ENCODE measurements around the gene DARS1. TPM values are rescaled to one million over a fixed set of nuclear protein-coding genes. Genes with fewer than 3 reads are reported as not detected.
A peak's percentile ranks its signal among the peaks of the same experiment; 100 is the strongest.

The DARS1 gene
- total RNA-seq, 1 donor from 2014 or later: 153 TPM

DNA sequence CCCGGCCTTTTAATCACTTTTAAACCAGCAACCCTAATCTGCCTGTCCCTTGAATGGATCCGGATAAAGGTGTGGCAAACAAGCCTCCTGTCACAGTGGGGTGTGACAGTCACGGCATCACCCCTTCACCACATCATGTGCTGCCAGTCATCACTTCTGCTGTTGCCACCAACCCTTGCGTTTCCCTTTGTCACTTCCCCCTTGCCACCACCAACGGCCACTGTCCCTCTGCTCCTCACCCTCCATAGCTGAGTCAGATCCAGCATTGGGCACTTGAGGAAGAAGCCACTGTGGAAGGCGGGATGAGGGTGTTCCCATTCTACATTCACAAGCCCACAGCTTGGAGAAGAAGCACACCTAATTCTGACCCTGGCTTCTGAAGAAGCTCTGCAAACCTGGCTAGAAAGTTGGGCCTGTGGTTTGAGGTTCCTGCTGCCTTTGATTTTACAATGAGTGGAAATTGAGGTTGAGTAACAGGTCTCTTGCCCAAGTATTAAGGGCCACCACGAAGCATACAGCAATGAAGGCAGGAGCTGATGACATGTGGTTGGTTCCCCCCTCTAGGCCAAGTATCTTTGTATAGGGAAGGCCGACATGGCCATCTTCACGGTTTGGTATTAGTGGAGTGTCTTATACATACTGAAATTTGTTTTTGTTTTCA is 22.9 kb upstream of the DARS1 start:
- Mint-ChIP-seq H3K36me3 (ENCODE audit: low read depth) (peaks cover 21% of the 10 kb centered on the region), H3K4me3 (peak overlapping the region; percentile 25), H3K27ac (peak overlapping the region; percentile 60), H3K27me3 (no peaks in the 10 kb centered on the region), H3K4me1 (peaks cover 35% of the 10 kb centered on the region), H3K9me3 (peaks cover 11% of the 10 kb centered on the region)
- DNase-seq: peak; percentile 85
- intact Hi-C loops (cut with micrococcal nuclease): loop anchor here (2.0 to 5.0 kb wide), 2 partner anchors 48 to 124 kb away; no protein-coding TSS in a partner anchor

DNA sequence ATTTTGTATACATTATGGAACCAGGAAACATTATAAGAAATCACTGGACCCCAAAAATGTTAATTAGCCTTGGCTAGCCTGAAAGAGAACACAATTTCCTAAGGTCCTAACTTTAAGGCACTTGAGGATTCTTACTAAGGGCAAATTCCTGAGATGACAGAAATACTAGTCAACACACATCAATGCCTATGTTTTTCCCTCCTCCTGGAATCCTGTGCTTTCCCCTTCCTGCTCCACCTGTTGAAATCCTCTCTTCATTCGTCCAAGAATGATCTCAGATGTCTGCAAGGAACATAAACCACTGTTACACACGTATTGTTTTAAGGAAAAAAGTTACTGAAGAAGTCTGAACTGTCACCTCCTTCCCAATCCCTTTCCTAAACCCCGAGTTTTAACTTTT is 21.2 kb upstream of the DARS1 start:
- Mint-ChIP-seq H3K9me3 (peaks cover 11% of the 10 kb centered on the region), H3K36me3 (ENCODE audit: low read depth) (peaks cover 28% of the 10 kb centered on the region), H3K27me3 (no peaks in the 10 kb centered on the region), H3K4me1 (peaks cover 33% of the 10 kb centered on the region), H3K27ac (no peak overlapping the region), H3K4me3 (no peak overlapping the region)
- intact Hi-C loops (cut with micrococcal nuclease): loop anchor here (2.0 to 5.0 kb wide), 2 partner anchors 22 to 126 kb away; partner anchors contain the start of gene DARS1
- no peak for DNase-seq

DNA sequence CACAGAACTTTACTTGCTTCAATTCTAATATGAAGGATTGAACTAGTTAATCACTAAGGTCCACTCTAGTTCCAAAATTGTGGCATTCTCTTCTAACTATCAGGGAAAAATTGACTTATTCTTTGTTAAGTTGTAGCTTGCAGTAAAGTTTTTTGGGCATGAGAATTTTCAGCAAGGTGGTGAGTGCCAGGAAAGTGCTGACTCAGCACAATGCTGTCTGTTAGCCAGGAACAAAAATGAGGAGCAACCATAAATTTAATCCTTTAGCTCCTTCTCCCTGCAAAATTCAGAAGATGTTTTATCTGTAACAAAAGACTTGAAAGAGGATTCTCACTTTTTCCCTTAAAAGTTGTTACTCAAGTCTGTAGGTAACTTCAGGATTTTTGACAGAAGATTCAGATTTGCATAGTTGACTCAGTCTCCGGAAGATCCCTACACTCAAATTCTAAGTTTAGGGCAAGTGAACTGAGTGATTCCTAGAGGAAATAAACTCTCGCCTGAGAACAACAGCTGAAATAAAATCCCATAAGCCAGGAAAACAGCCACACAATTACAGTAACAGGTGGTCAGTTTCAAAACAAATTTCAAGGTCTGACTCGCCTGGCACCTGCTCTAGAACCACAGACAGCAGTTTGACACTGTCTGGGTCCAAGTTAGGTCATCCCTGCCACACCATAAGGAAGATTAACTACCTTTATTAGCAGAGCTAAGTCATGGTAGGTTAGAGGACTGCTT is 20.2 kb upstream of the DARS1 start:
- DNase-seq: no peak
- Mint-ChIP-seq H3K4me1 (peaks cover 39% of the 10 kb centered on the region), H3K9me3 (peaks cover 11% of the 10 kb centered on the region), H3K4me3 (no peak overlapping the region), H3K27me3 (no peaks in the 10 kb centered on the region), H3K36me3 (ENCODE audit: low read depth) (peaks cover 34% of the 10 kb centered on the region), H3K27ac (peak overlapping the region; percentile 16)
- intact Hi-C loops (cut with micrococcal nuclease): loop anchor here (2.0 to 5.0 kb wide), 2 partner anchors 21 to 127 kb away; partner anchors contain the start of gene DARS1

DNA sequence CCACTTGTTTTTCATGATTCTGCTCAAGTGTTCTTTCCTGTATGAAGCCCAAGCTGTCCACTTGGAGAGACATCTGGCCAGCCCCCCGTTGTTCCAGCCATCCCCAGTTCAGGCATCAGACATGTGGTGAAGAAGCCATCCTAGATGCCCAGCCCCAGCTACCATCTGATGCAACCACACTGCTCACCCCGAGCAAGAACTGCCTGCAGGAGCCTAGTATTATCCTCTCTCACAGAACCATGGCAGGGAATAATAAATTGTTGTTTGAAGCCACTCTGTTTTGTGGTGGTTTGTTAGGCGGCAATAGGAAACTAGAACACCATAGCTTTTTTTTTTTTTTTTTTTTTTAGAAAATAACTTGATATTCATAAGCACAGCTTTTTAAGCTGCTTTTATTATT is 19.5 kb upstream of the DARS1 start:
- H3K4me3 Mint-ChIP-seq: no peak overlapping the region
- peaks cover 42% of the 10 kb centered on the region for H3K4me1 Mint-ChIP-seq
- no peaks in the 10 kb centered on the region for H3K27me3 Mint-ChIP-seq
- peaks cover 39% of the 10 kb centered on the region for H3K36me3 Mint-ChIP-seq (ENCODE audit: low read depth)
- DNase-seq: no peak
- no peak overlapping the region for H3K27ac Mint-ChIP-seq
- peaks cover 11% of the 10 kb centered on the region for H3K9me3 Mint-ChIP-seq
- intact Hi-C loops (cut with micrococcal nuclease): loop anchor here (5.0 kb wide), 1 partner anchor 127 kb away; no protein-coding TSS in a partner anchor

DNA sequence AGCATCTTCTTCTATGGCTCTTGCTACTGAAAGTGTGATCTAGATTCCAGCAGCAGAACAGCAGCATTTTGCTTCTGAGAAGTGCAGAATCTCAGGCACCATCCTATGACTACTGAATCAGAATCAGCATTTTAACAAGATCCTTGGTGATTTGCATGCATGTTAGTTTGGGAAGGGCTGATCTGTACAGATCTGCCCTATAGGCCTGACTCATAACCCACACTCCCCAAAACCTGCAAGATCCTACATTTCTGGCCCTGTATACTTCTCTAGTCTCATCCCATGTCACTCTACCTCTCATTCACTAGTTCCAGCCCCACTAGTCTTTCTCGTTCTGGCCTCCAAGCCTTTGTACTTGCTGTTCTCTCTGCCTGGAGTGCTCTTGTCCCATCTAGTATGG is 15.7 kb upstream of the DARS1 start:
- H3K27ac Mint-ChIP-seq: peak overlapping the region; percentile 13
- peaks cover 11% of the 10 kb centered on the region for H3K9me3 Mint-ChIP-seq
- H3K4me3 Mint-ChIP-seq: no peak overlapping the region
- H3K27me3 Mint-ChIP-seq: no peaks in the 10 kb centered on the region
- no peak for DNase-seq
- intact Hi-C loops (cut with micrococcal nuclease): no loop called here
- peaks cover 34% of the 10 kb centered on the region for H3K4me1 Mint-ChIP-seq
- peaks cover 37% of the 10 kb centered on the region for H3K36me3 Mint-ChIP-seq (ENCODE audit: low read depth)

DNA sequence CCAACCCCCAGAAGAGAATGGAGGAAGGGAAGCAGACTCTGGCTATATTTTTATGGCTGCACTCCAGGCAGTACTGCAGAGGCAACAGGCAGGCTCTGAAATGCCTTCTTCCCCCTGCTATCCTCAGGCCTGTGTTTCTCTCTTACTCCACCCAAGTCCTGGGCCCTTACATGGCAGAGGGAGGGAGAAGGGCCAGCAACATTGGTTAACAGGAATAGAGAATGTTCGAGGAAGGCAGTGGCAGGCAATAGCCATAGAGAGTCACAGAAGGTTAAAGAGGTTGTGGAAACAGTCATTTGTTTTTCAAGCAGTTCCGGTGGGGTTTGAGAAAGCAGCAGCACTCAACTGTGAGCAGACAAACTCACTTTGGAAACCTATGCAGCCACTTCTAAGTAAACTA is 15.1 kb upstream of the DARS1 start:
- H3K27ac Mint-ChIP-seq: peak overlapping the region; percentile 54

DNA sequence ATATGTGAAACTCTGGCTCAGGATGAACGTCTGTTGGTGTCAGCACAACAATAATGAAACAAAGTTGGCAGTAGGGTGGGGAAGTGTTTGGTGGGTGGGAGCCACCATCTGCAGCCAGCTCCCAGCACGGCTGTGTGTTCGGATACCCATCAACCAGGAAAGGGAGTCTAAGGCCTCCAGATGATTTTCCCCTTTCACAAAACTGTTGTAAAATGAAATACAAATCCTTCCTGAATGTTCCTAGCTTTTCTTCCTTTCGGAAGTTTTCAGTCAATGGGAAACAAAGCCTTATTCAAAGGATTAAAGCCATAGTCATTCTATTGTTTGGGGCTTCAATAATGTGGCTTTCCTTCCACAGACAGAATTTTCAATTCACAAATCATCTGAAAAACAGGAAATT is 14.5 kb upstream of the DARS1 start:
- Mint-ChIP-seq H3K27ac (no peak overlapping the region), H3K36me3 (ENCODE audit: low read depth) (peaks cover 40% of the 10 kb centered on the region), H3K27me3 (no peaks in the 10 kb centered on the region), H3K9me3 (peaks cover 14% of the 10 kb centered on the region), H3K4me1 (peaks cover 25% of the 10 kb centered on the region), H3K4me3 (no peak overlapping the region)
- no peak for DNase-seq
- intact Hi-C loops (cut with micrococcal nuclease): no loop called here

More for the DNA sequence above, 15.1 kb upstream of the DARS1 start:
- Mint-ChIP-seq H3K4me1 (peaks cover 28% of the 10 kb centered on the region), H3K36me3 (ENCODE audit: low read depth) (peaks cover 42% of the 10 kb centered on the region), H3K9me3 (peaks cover 15% of the 10 kb centered on the region), H3K4me3 (no peak overlapping the region), H3K27me3 (no peaks in the 10 kb centered on the region)
- DNase-seq: no peak
- intact Hi-C loops (cut with micrococcal nuclease): no loop called here

DNA sequence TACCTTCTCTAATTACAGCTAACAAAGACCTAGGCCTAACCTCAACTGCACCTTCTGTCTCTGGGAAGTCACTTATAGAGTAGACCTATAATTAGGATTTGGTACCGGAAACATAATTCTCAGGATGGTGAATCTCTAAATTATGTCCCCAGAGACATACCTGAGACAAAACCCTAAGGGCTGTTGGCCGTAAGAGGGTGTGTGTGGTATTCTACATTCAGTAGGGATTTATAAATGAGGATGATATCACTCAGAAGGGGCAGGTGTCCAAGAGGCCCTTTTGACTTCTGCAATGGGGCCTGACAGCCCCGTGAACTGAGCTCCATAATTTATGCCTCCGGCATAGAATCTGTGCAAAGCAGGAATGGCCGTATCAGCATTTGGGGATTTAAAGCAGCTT is 13.5 kb upstream of the DARS1 start:
- H3K27me3 Mint-ChIP-seq: no peaks in the 10 kb centered on the region

DNA sequence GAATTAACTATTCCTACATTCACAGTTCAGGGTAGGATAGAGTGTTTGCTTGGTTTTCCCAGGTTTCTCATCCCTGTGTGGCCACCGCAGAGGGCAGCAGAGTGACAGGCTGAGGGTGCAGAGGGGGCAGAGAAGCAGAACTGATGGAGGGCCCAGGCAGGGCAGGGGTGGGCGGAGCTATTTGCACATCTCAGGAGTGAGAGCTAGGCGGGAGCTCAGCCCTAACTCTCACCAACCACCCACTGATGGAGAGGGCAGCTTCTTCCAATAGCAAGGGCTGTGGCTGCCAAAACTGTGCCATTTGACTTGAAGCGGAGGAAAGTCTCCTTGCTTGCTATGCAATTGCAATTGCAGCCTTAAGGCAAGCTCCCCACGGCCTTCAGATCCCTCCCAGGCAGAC is 12.0 kb upstream of the DARS1 start:
- Mint-ChIP-seq H3K4me1 (peaks cover 24% of the 10 kb centered on the region), H3K9me3 (peaks cover 4% of the 10 kb centered on the region), H3K36me3 (ENCODE audit: low read depth) (peaks cover 38% of the 10 kb centered on the region), H3K27me3 (no peaks in the 10 kb centered on the region), H3K27ac (no peak overlapping the region), H3K4me3 (no peak overlapping the region)
- intact Hi-C loops (cut with micrococcal nuclease): no loop called here
- DNase-seq: no peak

More for the DNA sequence above, 13.5 kb upstream of the DARS1 start:
- Mint-ChIP-seq H3K9me3 (peaks cover 8% of the 10 kb centered on the region), H3K36me3 (ENCODE audit: low read depth) (peaks cover 39% of the 10 kb centered on the region), H3K4me1 (peaks cover 26% of the 10 kb centered on the region), H3K4me3 (no peak overlapping the region), H3K27ac (no peak overlapping the region)
- intact Hi-C loops (cut with micrococcal nuclease): no loop called here
- no peak for DNase-seq

DNA sequence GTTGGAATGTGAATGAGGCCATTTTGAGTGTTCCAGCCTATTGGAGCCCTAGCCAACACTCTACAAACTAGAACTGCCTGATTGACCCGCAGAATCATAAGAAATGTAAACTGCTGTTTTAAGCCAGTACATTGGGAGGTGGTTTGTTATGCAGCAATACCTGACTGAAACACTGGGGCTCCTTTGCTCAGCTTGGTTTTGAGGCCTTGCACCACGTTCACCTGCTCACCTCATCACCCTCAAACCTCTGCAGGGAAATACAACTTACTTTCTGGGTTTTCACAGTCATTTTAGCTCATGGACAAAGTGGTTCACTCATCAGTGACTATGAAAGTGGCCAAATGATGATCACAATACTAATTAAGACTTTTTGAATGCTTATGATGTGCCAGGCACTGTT is 10.9 kb upstream of the DARS1 start:
- H3K36me3 Mint-ChIP-seq (ENCODE audit: low read depth): peaks cover 44% of the 10 kb centered on the region

DNA sequence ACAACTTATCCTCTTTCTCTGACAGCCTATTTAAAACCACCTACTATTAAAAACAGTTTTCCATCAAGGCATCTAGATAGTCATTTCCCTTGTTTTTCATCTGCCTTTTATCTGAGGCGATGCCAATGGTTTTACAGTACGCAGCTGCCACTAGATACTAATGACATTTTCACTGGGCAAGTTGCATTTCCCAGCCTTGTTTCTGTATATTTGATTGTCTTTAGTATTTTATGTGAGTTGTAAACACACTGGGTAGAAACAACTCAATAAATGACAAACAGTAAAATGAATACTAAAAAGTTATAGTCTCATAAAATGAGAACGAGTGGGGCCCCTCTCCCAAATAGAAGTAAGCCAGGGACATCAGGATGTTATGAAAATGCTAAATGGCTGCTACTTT is 8.9 kb upstream of the DARS1 start:
- no peak overlapping the region for H3K27ac Mint-ChIP-seq
- H3K4me1 Mint-ChIP-seq: peaks cover 23% of the 10 kb centered on the region
- peaks cover 13% of the 10 kb centered on the region for H3K9me3 Mint-ChIP-seq
- no peaks in the 10 kb centered on the region for H3K27me3 Mint-ChIP-seq
- intact Hi-C loops (cut with micrococcal nuclease): no loop called here
- peaks cover 44% of the 10 kb centered on the region for H3K36me3 Mint-ChIP-seq (ENCODE audit: low read depth)
- no peak for DNase-seq
- H3K4me3 Mint-ChIP-seq: no peak overlapping the region

More for the DNA sequence above, 10.9 kb upstream of the DARS1 start:
- H3K4me1 Mint-ChIP-seq: peaks cover 23% of the 10 kb centered on the region
- H3K27me3 Mint-ChIP-seq: no peaks in the 10 kb centered on the region
- no peak overlapping the region for H3K4me3 Mint-ChIP-seq
- peaks cover 5% of the 10 kb centered on the region for H3K9me3 Mint-ChIP-seq
- no peak for DNase-seq
- intact Hi-C loops (cut with micrococcal nuclease): no loop called here
- H3K27ac Mint-ChIP-seq: no peak overlapping the region

DNA sequence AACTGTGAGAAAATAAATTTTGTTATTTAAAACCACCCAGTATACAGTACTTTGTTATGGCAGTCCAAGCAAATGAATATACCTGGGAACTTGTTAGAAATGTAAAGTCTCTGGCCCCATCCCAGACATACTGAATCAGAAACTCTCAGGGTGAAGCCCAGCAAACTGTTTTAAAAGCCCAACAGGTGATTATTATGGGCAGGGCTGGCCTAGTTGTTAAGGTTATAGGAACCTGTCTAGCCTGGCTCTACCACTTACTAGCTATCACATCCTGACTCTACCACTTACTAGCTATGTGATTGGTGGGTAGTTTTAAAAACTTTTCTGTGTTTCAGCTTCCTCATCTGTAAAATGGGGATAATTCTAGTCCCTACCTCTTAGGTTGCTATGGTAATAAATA is 8.0 kb upstream of the DARS1 start:
- no peak for DNase-seq
- intact Hi-C loops (cut with micrococcal nuclease): no loop called here
- Mint-ChIP-seq H3K9me3 (peaks cover 18% of the 10 kb centered on the region), H3K4me1 (peaks cover 24% of the 10 kb centered on the region), H3K27me3 (no peaks in the 10 kb centered on the region), H3K36me3 (ENCODE audit: low read depth) (peaks cover 50% of the 10 kb centered on the region), H3K27ac (no peak overlapping the region), H3K4me3 (no peak overlapping the region)

DNA sequence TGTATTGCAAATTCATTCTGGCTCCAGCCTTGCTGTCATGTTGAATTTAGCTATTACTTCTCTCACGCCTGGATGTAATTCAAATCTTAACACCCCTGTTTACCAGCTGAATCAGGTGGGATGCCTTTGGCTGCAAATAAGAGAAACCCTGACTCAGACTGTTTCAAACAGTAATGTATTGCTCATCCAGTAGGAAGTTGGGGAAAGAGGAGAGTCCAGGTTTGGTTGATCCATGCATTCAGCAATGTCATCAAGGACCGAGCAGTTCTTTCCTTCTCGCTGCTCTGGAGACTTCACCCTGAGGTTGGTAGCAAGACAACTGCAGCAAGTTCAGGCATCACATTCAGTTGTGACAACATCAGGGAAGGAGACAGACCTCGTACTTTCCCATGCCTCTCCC is 6.4 kb upstream of the DARS1 start:
- H3K4me1 Mint-ChIP-seq: peaks cover 22% of the 10 kb centered on the region
- peaks cover 50% of the 10 kb centered on the region for H3K36me3 Mint-ChIP-seq (ENCODE audit: low read depth)
- H3K27ac Mint-ChIP-seq: no peak overlapping the region
- no peak overlapping the region for H3K4me3 Mint-ChIP-seq
- H3K27me3 Mint-ChIP-seq: no peaks in the 10 kb centered on the region
- no peak for DNase-seq
- peaks cover 18% of the 10 kb centered on the region for H3K9me3 Mint-ChIP-seq
- intact Hi-C loops (cut with micrococcal nuclease): no loop called here

DNA sequence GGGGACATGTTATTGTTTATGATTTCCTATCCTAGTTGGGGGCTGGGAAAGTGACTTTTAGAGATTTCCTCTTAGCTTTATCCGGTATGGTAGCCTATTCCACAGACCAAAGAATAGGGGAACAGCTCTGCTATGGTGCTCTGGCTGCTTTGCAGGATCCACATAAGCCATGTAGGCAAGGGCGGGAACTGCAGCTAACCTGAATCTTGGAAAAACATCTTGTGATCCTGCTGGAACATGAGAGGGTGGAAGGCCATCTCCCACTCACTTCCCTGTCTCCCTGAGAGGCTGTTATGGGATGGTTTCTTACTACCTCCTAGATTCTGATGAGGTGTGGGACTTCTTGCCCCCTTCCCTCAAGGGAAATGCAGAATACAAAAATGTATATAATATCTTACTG is 2.0 kb upstream of the DARS1 start:
- Mint-ChIP-seq H3K4me3 (no peak overlapping the region), H3K36me3 (ENCODE audit: low read depth) (peaks cover 52% of the 10 kb centered on the region), H3K27me3 (no peaks in the 10 kb centered on the region), H3K27ac (no peak overlapping the region), H3K9me3 (peaks cover 17% of the 10 kb centered on the region), H3K4me1 (peaks cover 40% of the 10 kb centered on the region)
- DNase-seq: no peak
- intact Hi-C loops (cut with micrococcal nuclease): loop anchor here (5.0 to 10.0 kb wide), 3 partner anchors 320 to 933 kb away; partner anchors contain the start of genes R3HDM1, RAB3GAP1 and ZRANB3
